Ishikawa (cell line): ENCODE data around the gene TBC1D22A.

Experiments
- CEBPB ChIP-seq: IDR thresholded peaks from 2 replicates; pipeline ENCODE4 v1.6.1; 2012
- CREB1 ChIP-seq: IDR thresholded peaks from 2 replicates; pipeline ENCODE4 v1.6.1; 2012; ENCODE audit warnings: low read depth
- EGR1 ChIP-seq: IDR thresholded peaks from 2 replicates; pipeline ENCODE4 v1.6.1; 2012
- EP300 ChIP-seq: IDR thresholded peaks from 2 replicates; pipeline ENCODE4 v1.6.1; 2012; ENCODE audit warnings: borderline replicate concordance
- FOXM1 ChIP-seq: IDR thresholded peaks from 2 replicates; pipeline ENCODE4 v1.6.1; 2012; ENCODE audit warnings: low read depth, borderline replicate concordance
- NFIC ChIP-seq: IDR thresholded peaks from 2 replicates; pipeline ENCODE4 v1.6.1; 2012
- RAD21 ChIP-seq: IDR thresholded peaks from 2 replicates; pipeline ENCODE4 v1.6.1; 2012; ENCODE audit warnings: low read depth
- TAF1 ChIP-seq: IDR thresholded peaks from 2 replicates; pipeline ENCODE4 v1.6.1; 2012; ENCODE audit warnings: low read depth, mild to moderate bottlenecking
- TCF12 ChIP-seq: IDR thresholded peaks from 2 replicates; pipeline ENCODE4 v1.6.1; 2012; ENCODE audit warnings: low read depth
- TEAD4 ChIP-seq: IDR thresholded peaks from 2 replicates; pipeline ENCODE4 v1.6.1; 2012
- YY1 ChIP-seq: IDR thresholded peaks from 2 replicates; pipeline ENCODE4 v1.6.1; 2012; ENCODE audit warnings: low read depth
- ZBTB7A ChIP-seq: IDR thresholded peaks from 2 replicates; pipeline ENCODE4 v1.6.1; 2012; ENCODE audit warnings: low read depth
- TF ChIP-seq, protein P1 (sequence below): IDR thresholded peaks from 2 replicates; pipeline ENCODE4 v1.6.1; 2012
- TF ChIP-seq, protein P2 (sequence below): IDR thresholded peaks from 2 replicates; pipeline ENCODE4 v1.6.1; 2012
- TF ChIP-seq, protein P3 (sequence below): IDR thresholded peaks from 2 replicates; pipeline ENCODE4 v1.6.1; 2012; ENCODE audit warnings: low read depth, mild to moderate bottlenecking

TBC1D22A gene

DNA sequence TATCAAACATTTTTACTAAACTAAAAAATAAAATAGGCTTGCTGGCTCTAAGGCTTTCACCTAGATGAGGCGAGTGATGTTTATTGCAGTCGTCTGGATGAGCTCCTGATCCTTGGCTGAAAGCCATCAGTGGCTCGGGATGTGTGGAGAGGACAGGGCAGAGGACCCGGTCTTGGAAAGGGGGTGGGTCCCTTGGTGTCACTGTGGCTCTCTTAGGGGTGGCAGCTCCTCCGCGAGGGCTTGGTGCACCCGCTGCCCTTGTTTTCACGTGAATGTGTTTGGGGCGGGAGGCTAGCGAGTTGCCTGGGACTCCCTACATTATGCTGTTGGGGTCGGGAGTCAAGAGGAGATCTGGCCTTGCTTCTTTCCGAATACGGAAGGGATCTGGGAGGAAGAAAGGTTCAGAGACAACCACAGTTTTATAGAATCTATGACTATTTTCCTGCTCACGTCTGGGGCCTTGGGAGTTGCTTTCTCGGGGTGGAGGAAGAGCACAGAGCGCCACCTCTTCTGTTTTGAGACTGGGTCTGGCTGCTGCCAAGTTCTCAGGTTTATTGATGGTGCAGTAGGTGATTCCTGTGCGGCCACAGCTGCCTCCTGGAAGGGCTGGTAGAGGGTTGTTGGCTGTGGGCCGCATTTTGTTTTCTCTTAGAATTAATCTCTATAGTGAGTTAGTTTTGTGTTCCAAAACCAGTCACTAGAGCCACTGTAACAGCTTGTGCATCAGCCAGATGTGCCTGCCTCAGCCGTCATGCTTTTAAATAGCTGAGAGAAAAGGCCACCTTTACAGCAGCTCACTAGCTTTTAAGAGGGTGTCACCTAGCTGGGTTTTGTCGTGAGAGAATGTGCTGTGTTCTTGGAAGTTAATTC, 12.8 kb downstream of the TBC1D22A start:
- TF ChIP-seq YY1 (no peak), CREB1 (no peak), TCF12 (no peak), EGR1 (no peak), EP300 (no peak), FOXM1 (no peak), CEBPB (no peak), ZBTB7A (no peak), NFIC (no peak), TEAD4 (no peak), RAD21 (no peak), TAF1 (no peak)
- TF ChIP-seq, protein P1, sequence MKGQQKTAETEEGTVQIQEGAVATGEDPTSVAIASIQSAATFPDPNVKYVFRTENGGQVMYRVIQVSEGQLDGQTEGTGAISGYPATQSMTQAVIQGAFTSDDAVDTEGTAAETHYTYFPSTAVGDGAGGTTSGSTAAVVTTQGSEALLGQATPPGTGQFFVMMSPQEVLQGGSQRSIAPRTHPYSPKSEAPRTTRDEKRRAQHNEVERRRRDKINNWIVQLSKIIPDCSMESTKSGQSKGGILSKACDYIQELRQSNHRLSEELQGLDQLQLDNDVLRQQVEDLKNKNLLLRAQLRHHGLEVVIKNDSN = no peak
- TF ChIP-seq, protein P2, sequence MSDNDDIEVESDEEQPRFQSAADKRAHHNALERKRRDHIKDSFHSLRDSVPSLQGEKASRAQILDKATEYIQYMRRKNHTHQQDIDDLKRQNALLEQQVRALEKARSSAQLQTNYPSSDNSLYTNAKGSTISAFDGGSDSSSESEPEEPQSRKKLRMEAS = no peak
- TF ChIP-seq, protein P3, sequence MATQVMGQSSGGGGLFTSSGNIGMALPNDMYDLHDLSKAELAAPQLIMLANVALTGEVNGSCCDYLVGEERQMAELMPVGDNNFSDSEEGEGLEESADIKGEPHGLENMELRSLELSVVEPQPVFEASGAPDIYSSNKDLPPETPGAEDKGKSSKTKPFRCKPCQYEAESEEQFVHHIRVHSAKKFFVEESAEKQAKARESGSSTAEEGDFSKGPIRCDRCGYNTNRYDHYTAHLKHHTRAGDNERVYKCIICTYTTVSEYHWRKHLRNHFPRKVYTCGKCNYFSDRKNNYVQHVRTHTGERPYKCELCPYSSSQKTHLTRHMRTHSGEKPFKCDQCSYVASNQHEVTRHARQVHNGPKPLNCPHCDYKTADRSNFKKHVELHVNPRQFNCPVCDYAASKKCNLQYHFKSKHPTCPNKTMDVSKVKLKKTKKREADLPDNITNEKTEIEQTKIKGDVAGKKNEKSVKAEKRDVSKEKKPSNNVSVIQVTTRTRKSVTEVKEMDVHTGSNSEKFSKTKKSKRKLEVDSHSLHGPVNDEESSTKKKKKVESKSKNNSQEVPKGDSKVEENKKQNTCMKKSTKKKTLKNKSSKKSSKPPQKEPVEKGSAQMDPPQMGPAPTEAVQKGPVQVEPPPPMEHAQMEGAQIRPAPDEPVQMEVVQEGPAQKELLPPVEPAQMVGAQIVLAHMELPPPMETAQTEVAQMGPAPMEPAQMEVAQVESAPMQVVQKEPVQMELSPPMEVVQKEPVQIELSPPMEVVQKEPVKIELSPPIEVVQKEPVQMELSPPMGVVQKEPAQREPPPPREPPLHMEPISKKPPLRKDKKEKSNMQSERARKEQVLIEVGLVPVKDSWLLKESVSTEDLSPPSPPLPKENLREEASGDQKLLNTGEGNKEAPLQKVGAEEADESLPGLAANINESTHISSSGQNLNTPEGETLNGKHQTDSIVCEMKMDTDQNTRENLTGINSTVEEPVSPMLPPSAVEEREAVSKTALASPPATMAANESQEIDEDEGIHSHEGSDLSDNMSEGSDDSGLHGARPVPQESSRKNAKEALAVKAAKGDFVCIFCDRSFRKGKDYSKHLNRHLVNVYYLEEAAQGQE = no peak

DNA sequence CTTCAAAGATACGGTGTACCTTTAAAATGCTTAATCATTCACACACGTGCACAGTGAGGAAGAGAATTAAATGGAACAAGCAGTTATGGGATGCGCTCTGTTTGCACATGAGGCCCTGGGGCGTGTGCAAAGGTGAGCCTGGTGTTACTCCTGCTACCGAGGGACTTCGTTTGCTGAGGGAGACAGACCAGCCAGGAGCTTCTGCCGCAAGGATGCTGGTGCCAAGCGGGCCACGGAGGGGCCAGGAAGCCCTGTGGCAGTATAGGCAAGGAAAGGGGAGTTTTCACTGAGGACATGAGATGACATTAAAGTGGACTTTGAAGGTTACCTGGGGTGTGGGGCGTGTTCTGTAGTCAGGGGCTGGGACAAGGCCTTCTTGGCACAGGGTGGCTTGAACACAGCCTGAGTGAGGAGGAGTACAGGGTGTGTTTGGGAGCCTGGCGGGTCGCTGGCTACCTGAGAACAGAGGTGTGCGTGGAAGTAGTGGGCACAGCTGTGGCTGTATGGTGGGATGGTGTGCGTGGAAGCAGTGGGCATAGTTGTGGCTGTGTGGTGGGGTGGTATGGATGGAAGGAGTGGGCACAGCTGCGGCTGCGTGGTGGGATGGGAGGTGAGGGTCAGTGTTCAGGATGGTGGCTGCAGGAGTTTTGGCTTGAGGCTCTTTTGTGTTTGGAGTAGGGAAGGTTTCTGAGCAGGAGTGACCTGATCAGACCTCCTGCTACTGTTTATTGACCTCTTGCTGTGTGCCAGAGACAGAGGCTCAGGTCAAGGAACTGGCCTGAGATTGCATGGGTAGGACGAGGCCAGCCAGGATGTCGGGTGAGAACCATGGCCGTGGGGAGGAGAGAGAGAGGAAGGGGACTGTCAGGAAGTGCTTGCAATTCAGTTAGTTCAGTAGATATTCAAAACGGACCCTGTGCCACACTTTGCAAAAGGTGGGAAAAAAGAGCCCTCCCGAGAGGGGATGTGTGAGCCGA, 13.7 kb downstream of the TBC1D22A start:
- TF ChIP-seq TCF12 (no peak), TEAD4 (no peak), RAD21 (no peak), ZBTB7A (no peak), FOXM1 (no peak), TAF1 (no peak), YY1 (no peak), EGR1 (no peak), CEBPB (no peak), EP300 (no peak), CREB1 (no peak), NFIC (no peak)
- TF ChIP-seq, protein P1 = no peak
- TF ChIP-seq, protein P3 = no peak
- TF ChIP-seq, protein P2 = no peak

DNA sequence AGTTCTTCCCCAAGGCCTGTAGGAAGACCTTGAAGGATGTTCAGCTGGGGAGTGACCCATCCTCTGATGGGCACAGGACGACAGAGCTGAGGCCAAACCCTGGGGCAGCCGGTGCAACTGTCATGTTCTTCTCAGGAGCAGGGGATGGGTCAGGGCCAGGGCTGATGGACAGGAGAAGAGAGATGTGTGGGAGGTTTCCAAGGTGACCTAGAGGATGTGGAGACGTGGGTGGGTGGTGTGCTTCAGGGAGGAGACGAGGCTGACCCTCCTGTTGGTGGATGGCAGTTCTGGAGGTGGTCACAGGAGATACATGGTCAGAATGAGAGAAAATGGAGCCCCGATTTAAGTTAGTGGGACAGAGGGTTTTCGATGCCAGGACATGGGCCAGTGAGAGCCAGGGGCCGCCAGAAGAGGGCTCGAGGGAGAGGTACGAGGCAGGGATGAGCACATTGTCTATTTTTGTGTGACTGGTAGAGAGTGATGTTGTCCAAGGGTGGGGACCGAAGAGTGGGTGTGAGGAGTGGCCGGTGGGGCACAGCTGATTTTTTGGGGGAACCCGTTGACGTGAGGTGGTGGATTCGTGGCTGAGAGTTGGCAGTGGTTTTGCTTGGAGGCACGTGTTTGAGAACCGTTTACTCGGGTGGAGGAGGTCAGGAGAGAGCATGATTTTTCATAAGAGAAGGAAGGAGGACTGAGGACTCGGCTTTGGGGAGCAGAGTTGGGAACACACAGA, 14.6 kb downstream of the TBC1D22A start:
- TF ChIP-seq YY1 (no peak), CREB1 (no peak), ZBTB7A (no peak), CEBPB (no peak), TAF1 (no peak), TEAD4 (no peak), FOXM1 (no peak), EGR1 (no peak), EP300 (no peak), TCF12 (no peak), RAD21 (no peak), NFIC (no peak)
- TF ChIP-seq, protein P1 = no peak
- TF ChIP-seq, protein P3 = no peak
- TF ChIP-seq, protein P2 = no peak
